ENCODE data around the gene NCKAP5.

Gene NCKAP5

GRCh38 chr2:133123904-133124303 lies 444.4 kb downstream of the NCKAP5 start:
- DNase-seq, result no peak

DNA sequence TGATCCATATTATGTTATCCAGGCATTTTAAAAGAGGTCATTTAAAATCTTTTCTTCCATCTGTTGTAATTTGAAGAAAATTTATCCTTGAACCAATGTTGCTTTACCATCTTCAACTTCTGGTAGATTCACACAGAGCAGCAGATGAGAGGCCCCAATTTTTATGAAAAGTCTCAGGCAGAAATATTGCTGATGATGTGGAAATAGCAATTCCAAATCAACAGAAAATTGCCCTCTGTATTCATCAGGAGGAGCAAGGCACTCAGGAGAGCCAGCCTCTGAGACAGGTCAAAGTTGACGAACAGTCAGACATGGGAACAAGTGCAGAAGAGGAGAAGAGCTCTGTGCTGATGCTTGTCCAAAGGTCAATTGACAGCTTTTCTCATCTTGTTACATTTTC lies 444.9 kb downstream of the NCKAP5 start:
- no peak for DNase-seq

- no peak for DNase-seq
Observed at GRCh38 chr2:133122529-133122928, 445.7 kb downstream of the NCKAP5 start.

- no peak for DNase-seq
Observed at GRCh38 chr2:133120310-133120709, 448.0 kb downstream of the NCKAP5 start.

DNA sequence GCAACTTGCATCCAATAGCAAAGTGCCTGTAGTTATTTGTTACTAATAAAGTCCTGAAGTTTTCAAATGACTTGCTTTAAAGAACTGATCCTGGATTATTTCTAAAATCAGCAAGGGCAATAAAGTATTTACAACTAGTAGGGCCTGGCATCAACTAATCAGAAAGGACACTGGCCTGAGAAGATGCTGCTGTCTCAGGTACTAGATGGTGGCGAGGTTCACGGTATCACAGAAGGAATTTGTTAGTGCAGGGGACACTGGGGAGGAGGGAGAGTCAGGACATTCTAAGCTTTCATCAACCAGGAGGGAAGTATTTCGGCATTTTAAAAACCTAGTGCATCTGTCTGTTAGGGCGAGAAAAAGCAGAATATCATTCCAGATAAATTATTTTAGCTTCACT lies 458.1 kb downstream of the NCKAP5 start:
- no peak for DNase-seq

DNA sequence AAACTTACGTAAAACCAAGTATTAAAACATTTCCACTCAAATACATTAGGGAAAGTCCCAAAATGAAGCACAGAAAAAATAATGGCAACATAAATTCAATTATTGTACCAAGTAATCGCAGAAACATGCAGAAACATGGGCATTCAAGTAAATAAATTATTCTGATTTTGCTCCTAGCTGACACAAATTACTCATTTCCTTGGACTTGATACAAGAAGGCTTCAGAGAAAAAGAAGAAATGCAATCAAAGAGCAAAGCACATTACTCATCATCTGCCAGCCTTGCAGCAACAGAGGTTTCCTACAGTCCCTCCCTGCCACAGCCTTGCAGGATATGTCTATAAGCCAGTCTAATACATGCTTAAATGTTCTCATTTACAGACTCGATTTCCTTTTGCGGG lies 458.5 kb downstream of the NCKAP5 start:
- no peak for DNase-seq

DNA sequence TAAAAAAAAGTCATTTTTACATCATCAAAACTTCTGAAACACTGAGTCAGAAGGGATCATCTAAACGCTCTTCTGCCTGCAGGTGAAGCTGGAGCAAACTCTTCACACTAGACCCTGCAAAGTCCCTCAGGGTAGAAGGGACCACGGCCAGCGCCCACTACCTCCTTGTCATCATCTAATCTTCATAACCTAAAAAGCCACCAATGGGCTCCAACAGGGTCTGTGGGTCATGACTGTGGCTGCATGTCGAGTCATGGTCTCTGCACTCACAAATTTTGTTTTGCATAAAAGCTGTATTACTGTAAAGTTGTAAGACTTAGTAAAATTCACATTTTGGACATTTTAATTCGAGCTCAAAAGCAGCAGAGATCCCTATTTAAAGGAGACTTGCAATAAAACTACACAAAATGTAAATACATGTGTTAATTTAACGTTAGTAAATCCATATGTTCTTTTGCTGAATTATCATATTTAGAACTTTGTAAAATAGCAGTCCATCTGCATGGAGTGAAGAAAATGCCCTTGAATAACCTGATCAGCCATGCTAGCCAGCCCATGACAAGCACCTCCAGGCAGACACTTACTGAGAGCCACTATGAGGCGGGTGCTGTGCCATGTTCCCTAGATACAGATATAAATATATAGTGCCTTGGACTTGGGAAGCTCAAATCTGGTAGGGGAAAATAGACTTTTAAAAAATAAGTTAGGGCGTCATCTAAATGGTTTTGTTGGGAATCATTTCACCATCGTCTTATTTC lies 461.0 kb downstream of the NCKAP5 start:
- DNase-seq, result no peak

- DNase-seq, result no peak
Observed at GRCh38 chr2:133104871-133105270, 463.4 kb downstream of the NCKAP5 start.

- DNase-seq, result no peak
Observed at GRCh38 chr2:133098787-133099186, 469.5 kb downstream of the NCKAP5 start.

- no peak for DNase-seq
Observed at GRCh38 chr2:133097666-133098065, 470.6 kb downstream of the NCKAP5 start.

DNA sequence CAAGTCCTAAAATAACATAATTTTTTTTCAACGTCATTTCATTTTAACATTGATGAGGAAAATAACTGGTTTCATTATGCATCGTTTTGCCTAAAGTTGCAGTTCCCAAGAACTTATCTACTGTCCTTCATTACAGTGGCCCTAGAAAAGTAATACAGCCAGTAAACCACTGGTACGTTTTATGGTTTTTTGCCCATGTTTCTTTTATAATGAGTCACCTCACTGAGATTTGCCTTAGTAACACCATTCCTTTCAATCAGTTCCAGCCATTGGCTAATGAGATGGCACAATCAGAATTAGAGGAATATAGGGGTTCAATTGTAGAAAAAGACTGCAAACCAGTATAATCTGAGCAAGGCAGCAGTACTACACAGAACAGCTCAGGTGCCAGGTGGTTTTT lies 475.7 kb downstream of the NCKAP5 start:
- no peak for DNase-seq

DNA sequence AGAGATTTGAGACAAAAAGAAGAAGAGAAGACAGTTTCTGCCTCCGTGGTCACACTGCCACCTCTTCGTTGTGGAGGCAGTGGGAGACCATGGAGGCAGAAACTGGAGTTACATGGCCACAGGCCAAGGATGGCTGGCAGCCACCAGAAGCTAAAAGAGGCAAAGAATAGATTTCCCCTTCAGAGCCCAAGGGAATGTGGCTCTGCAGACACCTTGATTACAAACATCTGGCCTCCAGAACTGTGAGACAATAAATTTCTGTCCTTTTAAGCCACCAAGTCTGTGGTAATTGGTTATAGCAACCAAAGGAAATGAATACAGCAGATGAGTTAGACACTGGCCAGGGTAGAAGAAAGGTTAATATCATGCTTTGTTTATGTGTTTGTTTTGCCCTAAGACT lies 477.9 kb downstream of the NCKAP5 start:
- no peak for DNase-seq

DNA sequence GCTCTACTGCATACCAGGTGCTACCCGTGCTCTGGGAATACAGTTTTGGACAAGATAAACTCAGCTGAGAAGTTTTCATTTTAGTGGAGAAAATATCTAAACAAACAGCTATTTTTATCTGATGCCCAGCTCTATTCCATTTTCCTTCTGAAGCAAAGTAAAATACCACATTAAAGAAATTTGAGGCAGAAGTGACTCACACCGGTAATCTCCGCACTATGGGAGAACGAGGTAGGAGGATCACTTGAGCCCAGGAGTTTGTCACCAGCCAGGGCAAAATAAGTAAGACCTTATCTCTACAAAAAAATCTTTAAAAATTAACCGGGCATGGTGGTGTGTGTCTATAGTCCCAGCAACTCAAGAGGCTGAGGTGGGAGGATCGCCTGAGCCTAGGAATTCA lies 482.1 kb downstream of the NCKAP5 start:
- DNase-seq, result no peak

GRCh38 chr2:133085646-133086045 lies 482.6 kb downstream of the NCKAP5 start:
- no peak for DNase-seq

DNA sequence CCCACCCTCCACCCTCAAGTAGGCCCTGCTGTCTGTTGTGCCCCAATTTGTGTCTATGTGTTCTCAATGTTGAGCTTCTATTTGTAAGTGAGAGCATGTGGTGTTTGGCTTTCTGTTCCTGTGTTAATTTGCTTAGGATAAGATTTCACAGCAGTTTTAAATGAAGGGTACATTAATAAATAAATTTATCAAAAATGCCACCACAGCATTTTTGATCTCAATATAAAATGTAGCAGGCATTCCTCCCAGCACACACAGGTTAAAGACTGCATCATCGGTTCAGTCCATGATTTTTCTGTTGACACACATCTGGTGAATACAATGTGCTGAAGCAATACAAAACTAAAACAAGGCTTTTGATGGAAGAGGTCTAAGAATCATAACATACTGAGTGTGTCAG lies 486.2 kb downstream of the NCKAP5 start:
- no peak for DNase-seq

DNA sequence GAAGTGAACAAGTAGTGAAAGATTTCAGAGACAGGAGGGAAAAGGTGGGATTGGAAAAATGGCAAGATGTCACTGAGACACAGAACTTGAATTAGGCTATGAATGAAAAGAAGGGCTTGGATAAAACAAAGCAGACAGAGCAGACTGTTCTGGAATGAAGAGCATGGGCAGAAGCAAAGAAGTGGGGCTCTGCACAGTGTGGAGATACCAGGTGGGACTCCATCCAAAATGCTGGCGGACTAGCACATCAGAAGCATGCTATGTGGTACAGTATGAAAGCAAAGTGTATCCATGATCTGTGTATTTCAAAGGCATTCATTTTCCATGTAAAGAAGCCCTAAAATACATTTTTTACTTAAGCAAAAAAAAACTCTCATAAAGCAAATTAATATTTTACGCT lies 487.4 kb downstream of the NCKAP5 start:
- DNase-seq, result no peak

DNA sequence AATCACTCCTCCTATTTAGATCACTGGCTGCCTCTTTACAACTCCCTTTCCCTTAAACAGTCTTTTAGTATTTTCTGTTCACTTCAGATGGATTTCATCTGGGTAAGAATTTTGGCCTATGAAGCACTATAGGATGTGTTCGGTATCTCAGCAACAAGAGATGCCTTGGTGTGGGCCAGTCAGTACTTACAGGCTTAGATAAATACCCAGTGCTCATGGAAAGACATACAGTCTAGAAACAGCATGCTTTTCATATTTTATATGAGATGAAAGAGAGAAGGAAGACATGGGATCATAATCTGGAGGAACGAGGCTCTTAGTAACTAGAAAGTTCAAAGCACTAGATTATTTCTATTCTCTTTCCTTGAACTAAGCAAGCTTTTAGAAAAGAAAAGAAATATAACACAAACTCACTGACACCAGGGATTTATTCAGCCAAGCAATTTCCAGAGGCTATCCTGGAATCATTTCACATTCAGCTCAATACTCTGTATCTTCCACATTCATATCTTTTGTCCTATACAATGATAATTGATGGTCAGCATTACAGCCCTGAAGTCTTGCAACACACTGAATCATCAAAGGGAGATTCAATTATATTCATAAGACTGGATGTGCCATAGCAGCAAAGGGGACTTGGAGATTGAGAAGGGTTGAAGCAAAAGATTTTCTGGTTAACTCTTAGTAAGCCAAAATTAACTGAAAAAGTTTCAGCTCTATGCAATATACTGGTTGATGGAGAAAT lies 489.4 kb downstream of the NCKAP5 start:
- DNase-seq, result no peak

DNA sequence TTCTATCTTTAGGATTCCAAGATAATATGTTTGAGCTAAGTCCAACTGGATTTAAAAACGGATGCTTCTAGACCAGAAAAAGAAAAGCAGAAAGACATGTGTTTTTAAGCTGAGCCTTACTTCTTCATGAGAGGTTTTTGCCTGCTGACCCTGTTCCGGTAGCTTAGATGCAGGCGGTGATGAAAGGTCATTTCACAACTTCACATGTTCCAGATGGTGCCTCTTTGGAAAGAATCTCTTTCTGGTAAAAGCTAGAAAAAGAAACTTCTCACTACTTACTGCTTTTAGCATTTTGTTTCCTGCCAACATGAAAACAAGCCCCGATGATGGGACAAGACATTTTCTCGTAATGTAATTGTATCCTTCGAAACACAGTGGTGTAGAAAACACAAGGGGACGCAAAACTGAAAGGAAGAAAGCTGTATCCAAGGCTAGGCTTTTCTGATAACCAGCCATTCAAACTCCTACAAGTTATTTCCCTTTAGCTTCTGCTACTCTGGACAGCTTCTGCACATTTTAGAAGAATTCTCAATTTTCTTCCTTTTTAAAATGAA lies 490.9 kb downstream of the NCKAP5 start:
- DNase-seq, result no peak

DNA sequence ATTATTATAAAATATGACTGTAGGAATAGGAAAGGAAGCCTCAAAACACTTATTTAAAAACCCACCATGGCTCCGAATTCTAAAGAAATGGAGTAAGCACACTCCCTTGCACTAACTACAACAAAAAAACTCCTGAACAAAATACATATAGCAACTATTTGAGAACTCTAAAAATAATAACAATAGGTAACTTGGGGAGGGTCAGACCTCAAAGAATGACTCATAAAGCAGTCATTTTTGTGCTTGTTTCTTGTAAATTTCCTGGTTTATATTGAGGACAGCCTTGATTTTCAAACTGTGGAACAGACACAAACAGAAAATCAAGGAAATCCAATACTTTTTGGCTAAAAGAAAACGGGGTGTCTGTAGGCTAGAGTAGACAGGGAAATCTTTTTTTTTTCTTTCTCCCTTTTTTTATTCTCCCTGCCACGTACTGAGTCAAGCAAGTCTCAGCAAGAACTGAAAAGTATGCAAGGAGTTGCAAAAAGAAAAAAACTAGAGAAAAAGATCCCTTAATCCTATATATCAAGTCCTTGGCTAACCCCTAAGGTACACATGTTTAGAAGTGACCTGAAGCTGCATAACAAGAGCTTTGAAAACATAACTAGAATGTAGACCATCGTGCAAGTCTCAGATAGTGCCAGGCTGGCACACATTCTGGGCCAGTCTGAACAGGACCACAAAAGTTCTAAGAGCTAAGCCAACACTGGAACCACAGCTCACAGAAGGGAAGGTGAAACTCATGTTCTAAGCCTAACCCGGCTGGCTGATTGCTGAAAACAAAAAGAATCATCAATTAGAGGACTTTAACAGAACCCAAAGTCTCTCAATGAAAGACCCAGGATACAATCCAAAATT lies 495.2 kb downstream of the NCKAP5 start:
- no peak for DNase-seq

DNA sequence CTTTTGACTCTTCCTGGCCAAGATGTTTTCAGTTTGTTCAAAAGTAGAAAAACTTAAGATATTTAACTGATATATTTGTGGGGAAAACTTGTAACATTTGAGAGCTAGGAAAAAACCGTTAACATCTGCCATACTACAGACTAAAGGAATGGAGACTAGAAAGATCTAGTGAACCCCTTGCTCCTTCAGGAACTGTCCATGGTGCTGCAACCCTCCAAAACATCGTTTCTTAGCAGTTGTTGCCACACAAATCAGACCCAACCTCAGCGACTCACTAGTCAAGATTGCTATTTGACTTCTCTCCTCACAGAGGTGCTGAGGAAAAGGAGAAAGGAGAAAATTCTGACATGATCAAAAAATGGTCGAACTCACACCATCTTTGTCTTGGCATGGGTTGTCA lies 504.5 kb downstream of the NCKAP5 start:
- no peak for DNase-seq

DNA sequence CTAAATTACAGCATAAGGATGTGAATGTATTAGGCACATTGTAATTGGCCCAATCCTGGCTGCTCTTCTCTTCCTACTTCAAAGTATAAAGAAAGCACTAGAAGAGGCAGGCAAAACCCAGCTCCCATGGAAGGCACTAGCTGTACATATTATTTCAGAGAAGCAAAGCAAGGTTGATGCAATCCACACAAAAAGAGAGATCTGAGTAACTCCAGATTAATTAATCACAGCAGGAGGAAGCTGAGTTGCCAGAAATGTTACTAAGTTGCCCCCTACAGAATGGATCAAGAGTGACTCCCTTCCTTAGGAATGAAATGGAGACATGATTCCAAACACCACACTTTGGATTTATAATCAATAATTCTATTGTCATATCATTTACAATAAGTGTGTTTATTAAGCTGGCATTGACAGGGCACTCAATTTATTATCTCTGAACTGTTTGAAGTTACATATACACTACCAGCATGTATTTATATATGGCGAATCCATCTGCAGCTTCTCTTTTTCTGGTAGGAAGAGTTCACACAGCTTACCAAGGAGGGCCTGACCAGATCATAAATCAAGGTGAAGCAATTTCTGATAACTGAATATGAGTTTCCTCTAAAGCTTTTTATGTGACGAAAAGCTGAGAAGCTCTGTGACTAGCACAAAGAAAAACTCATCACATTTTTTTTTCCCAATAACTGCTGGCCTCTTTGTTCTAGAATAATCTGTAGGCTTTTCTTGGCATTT lies 505.2 kb downstream of the NCKAP5 start:
- no peak for DNase-seq

- DNase-seq, result no peak
Observed at GRCh38 chr2:133061874-133062593, 506.2 kb downstream of the NCKAP5 start.
